Astrocyte (in vitro differentiated cells and primary cell): Measurements from ENCODE around the gene ZNF593OS. TPM values are rescaled to one million over a fixed set of nuclear protein-coding genes. Genes with fewer than 3 reads are reported as not detected.

Experiments used
- DNase-seq: peaks from one replicate; pipeline ENCODE4 v3.0.0-alpha.2; 2010; ENCODE audit warnings: low read depth
- FAIRE-seq: peaks from 2 replicates; lab custom pipeline; 2011; peaks lifted over from hg19 to GRCh38; lab: Jason Lieb, UNC
- H2AFZ ChIP-seq: 2 replicates; pipeline ENCODE4 v1.6.0; 2012; ENCODE audit warnings: low read depth, low read length, inconsistent platforms
- H3K27ac ChIP-seq: 2 replicates; pipeline ENCODE4 v1.5.1; 2011; ENCODE audit warnings: low read depth, low read length, inconsistent platforms
- H3K27me3 ChIP-seq: 2 replicates; pipeline ENCODE4 v1.6.0; 2011; ENCODE audit warnings: low read length, inconsistent platforms; ENCODE audit not compliant: insufficient read depth
- H3K36me3 ChIP-seq: 2 replicates; pipeline ENCODE4 v1.5.1; 2011; ENCODE audit warnings: low read length, inconsistent platforms; ENCODE audit not compliant: insufficient read depth
- H3K4me1 ChIP-seq: 2 replicates; pipeline ENCODE4 v1.5.1; 2011; ENCODE audit warnings: low read length, inconsistent platforms; ENCODE audit not compliant: insufficient read depth
- H3K4me2 ChIP-seq: 2 replicates; pipeline ENCODE4 v1.6.0; 2012; ENCODE audit warnings: low read length, inconsistent platforms
- H3K4me3 ChIP-seq: 2 replicates; pipeline ENCODE4 v1.5.1; 2011; ENCODE audit warnings: low read depth, mild to moderate bottlenecking, low read length, inconsistent platforms; ENCODE audit not compliant: insufficient read depth
- H3K79me2 ChIP-seq: 2 replicates; pipeline ENCODE4 v1.6.0; 2012; ENCODE audit warnings: mild to moderate bottlenecking, low read length, inconsistent platforms; ENCODE audit not compliant: insufficient read depth
- H3K9ac ChIP-seq: 2 replicates; pipeline ENCODE4 v1.6.0; 2012; ENCODE audit warnings: mild to moderate bottlenecking, low read length, inconsistent platforms
- H3K9me3 ChIP-seq: 2 replicates; pipeline ENCODE4 v1.5.1; 2012; ENCODE audit warnings: low read depth, mild to moderate bottlenecking, low read length, inconsistent platforms; ENCODE audit not compliant: insufficient read depth
- H4K20me1 ChIP-seq: 2 replicates; pipeline ENCODE4 v1.6.0; 2012; ENCODE audit warnings: low read length, inconsistent platforms; ENCODE audit not compliant: insufficient read depth
- H3K27ac Mint-ChIP-seq: one replicate; pipeline ENCODE4 v1.8.0; 2021; ENCODE audit warnings: mild to moderate bottlenecking, mixed read lengths; ENCODE audit not compliant: unreplicated experiment
- H3K27me3 Mint-ChIP-seq: one replicate; pipeline ENCODE4 v1.8.0; 2021; ENCODE audit warnings: low read depth, mixed read lengths; ENCODE audit not compliant: unreplicated experiment
- H3K36me3 Mint-ChIP-seq: one replicate; pipeline ENCODE4 v1.8.0; 2021; ENCODE audit warnings: low read depth, mixed read lengths; ENCODE audit not compliant: unreplicated experiment
- H3K4me1 Mint-ChIP-seq: one replicate; pipeline ENCODE4 v1.8.0; 2021; ENCODE audit warnings: low read depth, mixed read lengths; ENCODE audit not compliant: unreplicated experiment
- H3K4me3 Mint-ChIP-seq: one replicate; pipeline ENCODE4 v1.8.0; 2021; ENCODE audit warnings: mild to moderate bottlenecking, moderate library complexity, mixed read lengths; ENCODE audit not compliant: unreplicated experiment
- H3K9me3 Mint-ChIP-seq: one replicate; pipeline ENCODE4 v1.8.0; 2021; ENCODE audit warnings: mild to moderate bottlenecking, mixed read lengths; ENCODE audit not compliant: unreplicated experiment
- CTCF ChIP-seq: IDR thresholded peaks from 2 replicates; pipeline ENCODE4 v1.5.1; 2011; ENCODE audit warnings: low read depth, mild to moderate bottlenecking, inconsistent platforms, low read length, moderate library complexity; ENCODE audit not compliant: insufficient read depth
- EZH2 ChIP-seq: IDR thresholded peaks from 2 replicates; pipeline ENCODE4 v1.6.1; 2012; ENCODE audit warnings: mild to moderate bottlenecking, low read length, inconsistent platforms; ENCODE audit not compliant: insufficient read depth
- total RNA-seq: library from RNA; stranded (reverse); gene quantifications from 2 replicates; pipeline ENCODE4 v1.2.1, GENCODE V29; 2021

Gene ZNF593OS
- total RNA-seq, 1 donor from 2014 or later, result not detected

GRCh38 chr1:26154750-26155149, 16.9 kb downstream of the ZNF593OS start:
- peaks cover 13% of the 10 kb centered on the region for H3K4me1 ChIP-seq
- H3K9me3 Mint-ChIP-seq, result peaks cover 1% of the 10 kb centered on the region
- peaks cover 27% of the 10 kb centered on the region for H3K4me1 Mint-ChIP-seq
- peaks cover 43% of the 10 kb centered on the region for H3K27me3 Mint-ChIP-seq
- FAIRE-seq (no peak), DNase-seq (no peak)
- H3K9ac ChIP-seq, result no peak overlapping the region
- no peak overlapping the region for H3K27ac ChIP-seq
- no peaks in the 10 kb centered on the region for H4K20me1 ChIP-seq
- TF ChIP-seq EZH2, result no peak
- no peak for TF ChIP-seq CTCF
- H3K4me3 Mint-ChIP-seq, result no peak overlapping the region
- no peaks in the 10 kb centered on the region for H3K36me3 Mint-ChIP-seq
- no peak overlapping the region for H3K4me3 ChIP-seq
- H3K36me3 ChIP-seq, result no peaks in the 10 kb centered on the region
- H3K79me2 ChIP-seq, result no peaks in the 10 kb centered on the region
- no peak overlapping the region for H2AFZ ChIP-seq
- no peak overlapping the region for H3K4me2 ChIP-seq
- H3K27me3 ChIP-seq, result peaks cover 15% of the 10 kb centered on the region
- H3K27ac Mint-ChIP-seq, result no peak overlapping the region
- H3K9me3 ChIP-seq, result no peaks in the 10 kb centered on the region

- TF ChIP-seq CTCF (no peak), EZH2 (no peak)
- Mint-ChIP-seq H3K27ac (no peak overlapping the region), H3K27me3 (peaks cover 47% of the 10 kb centered on the region), H3K4me1 (peaks cover 20% of the 10 kb centered on the region), H3K4me3 (no peak overlapping the region), H3K36me3 (no peaks in the 10 kb centered on the region), H3K9me3 (peaks cover 1% of the 10 kb centered on the region)
- Histone ChIP-seq H3K9ac (no peak overlapping the region), H3K27ac (no peak overlapping the region), H2AFZ (no peak overlapping the region), H3K79me2 (no peaks in the 10 kb centered on the region), H3K4me2 (no peak overlapping the region), H3K27me3 (peaks cover 15% of the 10 kb centered on the region), H3K36me3 (no peaks in the 10 kb centered on the region), H3K4me1 (peaks cover 12% of the 10 kb centered on the region), H3K4me3 (no peak overlapping the region), H4K20me1 (no peaks in the 10 kb centered on the region), H3K9me3 (no peaks in the 10 kb centered on the region)
- FAIRE-seq, result no peak
- DNase-seq, result no peak
These were observed 17.6 kb downstream of the ZNF593OS start for GRCh38 chr1:26153966-26154532.

- no peak overlapping the region for H3K27ac Mint-ChIP-seq
These were observed 22.7 kb downstream of the ZNF593OS start for GRCh38 chr1:26148887-26149286.

More at GRCh38 chr1:26148887-26149286, 22.7 kb downstream of the ZNF593OS start:
- DNase-seq, result no peak
- H3K9me3 Mint-ChIP-seq, result peaks cover 5% of the 10 kb centered on the region
- no peaks in the 10 kb centered on the region for H3K9me3 ChIP-seq
- no peak overlapping the region for H3K4me3 Mint-ChIP-seq
- H3K27me3 Mint-ChIP-seq, result peaks cover 61% of the 10 kb centered on the region
- no peaks in the 10 kb centered on the region for H3K79me2 ChIP-seq
- H3K9ac ChIP-seq, result no peak overlapping the region
- H2AFZ ChIP-seq, result no peak overlapping the region
- no peaks in the 10 kb centered on the region for H3K36me3 ChIP-seq
- FAIRE-seq, result no peak
- H3K4me3 ChIP-seq, result no peak overlapping the region
- H3K27ac ChIP-seq, result no peak overlapping the region
- H3K4me1 Mint-ChIP-seq, result no peaks in the 10 kb centered on the region
- H3K27me3 ChIP-seq, result peaks cover 13% of the 10 kb centered on the region
- no peaks in the 10 kb centered on the region for H3K4me1 ChIP-seq
- no peaks in the 10 kb centered on the region for H4K20me1 ChIP-seq
- H3K4me2 ChIP-seq, result no peak overlapping the region
- TF ChIP-seq EZH2, result no peak
- H3K36me3 Mint-ChIP-seq, result no peaks in the 10 kb centered on the region
